IPS-NIHi11 (cell line): ENCODE data around the gene SLC2A4RG.
A peak's percentile ranks its signal among the peaks of the same experiment; 100 is the strongest.

ENCODE experiments used
- DNase-seq: peaks from one replicate; pipeline ENCODE4 v3.0.0; 2012; ENCODE audit warnings: mixed read lengths, low spot score

SLC2A4RG gene

DNA sequence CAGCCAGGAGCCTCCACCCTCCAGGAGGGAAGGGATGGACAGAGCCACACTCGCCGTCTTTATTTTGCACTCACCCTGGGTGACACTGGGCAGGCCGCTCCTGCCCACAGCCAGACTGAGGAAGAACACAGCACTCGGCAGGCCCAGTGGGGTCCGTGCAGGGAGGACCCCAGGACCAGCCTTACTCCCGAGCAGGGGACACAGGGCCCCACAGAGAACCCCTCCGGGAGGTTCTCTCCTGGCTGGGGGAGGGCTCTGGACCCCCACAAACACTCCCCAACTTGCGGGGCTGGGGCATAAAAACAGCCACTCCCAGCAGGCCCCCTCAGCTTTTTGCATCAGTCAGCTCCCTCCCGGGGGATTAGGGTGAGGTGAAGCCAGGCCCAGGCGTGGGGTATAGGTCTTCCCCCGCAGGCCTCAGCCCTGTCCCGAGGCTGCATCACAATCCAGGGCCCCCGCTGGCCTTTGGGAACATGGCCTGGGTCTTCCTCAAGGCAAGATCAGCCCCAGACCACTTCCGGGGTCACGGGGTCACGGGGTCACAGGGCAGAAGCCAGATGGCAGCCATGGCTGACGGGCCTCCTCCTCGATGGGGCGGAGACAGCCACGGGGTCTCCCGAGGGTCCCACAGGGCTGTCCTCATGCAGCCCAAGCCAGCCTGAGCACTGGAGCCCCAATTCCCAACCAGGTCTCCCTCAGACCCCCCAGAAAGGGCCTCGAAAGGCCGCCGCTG is 39.9 kb upstream of the SLC2A4RG start:
- DNase-seq: peak; percentile 21

DNA sequence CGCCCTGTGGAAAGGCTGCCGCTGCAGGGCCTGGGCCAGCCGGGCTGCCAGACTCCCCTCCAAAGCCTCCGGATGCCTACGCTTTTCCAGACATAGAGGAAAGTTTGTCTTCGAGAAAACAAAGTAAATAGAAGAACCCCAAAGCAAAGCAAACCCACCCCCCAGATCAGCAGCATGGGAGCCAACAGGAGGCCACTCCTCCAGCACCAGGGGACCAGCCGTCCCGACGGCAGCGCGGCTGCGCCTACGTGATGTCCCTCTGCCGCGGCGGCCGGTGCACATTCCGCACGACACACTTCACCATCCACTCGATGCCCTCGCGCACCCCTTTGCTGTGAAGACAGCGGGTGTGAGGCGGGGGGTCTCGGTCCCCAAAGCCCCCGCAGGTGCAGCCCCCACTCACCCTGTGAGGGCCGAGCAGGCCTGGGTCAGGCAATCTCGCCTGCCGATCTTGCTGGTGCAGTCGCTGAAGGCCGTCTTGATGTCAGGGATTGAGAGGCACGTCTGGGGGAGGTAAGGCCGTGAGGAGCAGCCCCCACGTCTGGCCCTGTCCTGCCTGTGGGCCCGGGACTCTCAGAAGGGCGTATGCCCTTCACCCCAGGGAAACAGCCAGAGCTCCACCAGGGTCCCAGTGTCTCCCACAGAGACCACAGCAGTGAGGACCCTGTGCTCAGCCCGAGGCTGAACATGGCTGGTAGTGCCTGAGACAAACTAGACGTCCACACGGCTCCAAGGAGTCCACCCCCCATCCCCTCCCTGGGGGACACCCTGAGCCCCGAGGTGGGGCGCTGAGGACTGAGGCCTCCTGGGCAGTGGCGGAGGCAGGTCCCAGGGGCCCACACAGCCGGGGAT is 39.2 kb upstream of the SLC2A4RG start:
- no peak for DNase-seq

DNA sequence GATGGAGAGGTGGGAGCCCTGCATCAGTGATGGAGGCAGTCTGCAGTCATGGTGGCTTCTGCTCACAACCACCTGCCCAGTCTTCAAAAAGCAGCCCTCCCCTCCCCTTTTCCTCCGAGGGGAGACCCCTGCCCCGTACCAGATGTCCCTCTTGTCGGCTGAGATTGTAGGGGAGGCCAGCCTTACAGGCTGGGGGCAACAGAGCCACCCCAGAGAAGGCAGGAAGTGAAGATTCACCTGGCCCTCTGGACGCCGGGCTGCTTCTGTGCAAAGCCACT is 38.6 kb upstream of the SLC2A4RG start:
- no peak for DNase-seq

DNA sequence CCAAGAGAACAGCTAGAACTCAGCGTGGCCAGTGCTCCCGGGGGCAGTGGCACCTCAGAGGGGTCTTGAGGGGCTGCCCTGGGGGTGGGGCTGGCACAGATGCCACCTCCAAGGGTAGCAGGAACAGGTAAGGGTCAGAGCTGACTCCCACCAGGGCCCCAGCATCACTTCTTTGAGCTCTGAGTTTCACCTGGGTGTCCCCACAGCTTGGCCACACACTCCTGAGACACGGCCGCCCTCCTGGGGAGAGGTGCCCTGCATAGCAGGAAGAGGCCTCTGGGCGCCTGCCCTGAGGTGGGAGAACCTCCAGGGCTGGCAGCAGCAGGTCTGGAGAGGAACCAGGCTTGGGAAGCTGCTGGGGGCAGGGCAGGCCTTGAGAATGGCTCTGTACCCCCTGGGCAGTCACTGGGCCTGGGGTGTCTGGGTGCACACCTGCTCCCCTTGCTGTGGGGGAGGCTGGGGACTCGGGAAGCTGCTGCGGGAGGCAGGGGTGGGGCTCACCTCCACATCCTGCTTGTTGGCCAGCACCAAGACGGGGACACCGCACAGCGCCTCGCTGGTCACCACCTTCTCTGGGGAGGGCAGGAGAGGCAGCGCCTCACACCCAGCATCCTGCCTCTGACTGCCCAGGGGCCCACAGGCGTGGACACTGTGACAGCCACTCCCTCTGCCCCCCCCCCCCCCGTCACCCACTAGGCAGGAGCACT is 38.1 kb upstream of the SLC2A4RG start:
- DNase-seq: peak; percentile 2

DNA sequence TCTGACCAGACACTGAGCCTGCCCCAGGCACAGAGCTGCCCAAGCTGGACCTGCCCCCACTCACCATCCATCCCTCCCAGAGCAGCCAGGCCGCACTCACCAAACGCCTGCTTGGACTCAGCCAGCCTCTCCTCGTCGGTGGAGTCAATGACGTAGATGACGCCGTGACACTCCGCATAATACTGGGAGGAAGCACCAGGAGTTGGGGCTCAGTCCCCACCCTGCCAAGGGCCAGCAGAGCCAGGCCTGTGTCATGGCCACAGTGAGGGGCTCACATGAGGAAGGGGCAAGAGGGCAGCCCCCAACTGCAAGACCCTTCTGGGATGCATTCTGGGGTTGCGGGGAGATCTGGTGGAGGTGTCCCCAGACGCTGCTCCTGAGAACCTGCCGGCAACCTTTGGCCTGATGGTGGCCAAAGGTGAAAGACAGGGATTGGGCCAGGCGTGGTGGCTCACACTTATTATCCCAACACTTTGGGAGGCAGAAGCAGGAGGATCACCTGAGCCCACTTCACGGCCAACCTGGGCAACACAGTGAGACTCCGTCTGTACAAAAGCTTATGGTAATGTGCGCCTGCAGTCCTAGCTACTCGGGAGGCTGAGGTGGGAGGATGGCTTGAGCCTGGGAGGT is 37.4 kb upstream of the SLC2A4RG start:
- peak; percentile 2 for DNase-seq

DNA sequence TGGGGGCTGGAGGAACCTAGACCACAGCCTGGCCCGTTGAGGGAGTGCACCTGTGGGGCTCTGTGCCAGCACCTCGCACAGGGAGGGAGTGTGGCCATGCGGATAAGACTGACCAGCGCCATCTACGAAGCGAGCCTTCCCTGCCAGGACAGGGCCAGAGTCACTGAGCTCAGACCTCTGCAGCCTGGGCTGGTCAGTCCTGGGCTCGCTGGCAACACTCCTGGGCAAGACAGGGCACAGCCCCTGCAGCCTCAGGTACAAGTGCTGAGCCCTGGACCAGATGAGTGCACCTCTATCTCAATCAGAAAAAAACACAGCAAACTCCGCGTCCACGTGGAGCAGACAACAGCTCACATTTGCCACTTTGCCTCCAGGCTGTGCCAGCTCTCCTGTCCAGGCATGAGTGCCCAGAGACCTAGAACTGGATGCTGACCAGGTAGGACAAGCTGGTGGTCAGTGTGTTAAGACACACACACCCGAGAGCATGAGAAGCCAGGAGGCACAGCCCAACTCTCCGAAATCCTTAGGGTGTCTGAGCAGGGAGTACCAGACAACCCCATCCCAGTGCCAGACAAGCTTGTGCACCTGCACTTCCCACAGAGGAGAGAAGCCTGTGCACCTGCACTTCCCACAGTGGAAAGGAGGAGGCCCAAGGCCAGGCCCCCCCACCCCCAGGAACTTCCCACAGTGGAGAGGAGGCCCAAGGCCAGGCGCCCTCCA is 36.7 kb upstream of the SLC2A4RG start:
- peak; percentile 3 for DNase-seq

DNA sequence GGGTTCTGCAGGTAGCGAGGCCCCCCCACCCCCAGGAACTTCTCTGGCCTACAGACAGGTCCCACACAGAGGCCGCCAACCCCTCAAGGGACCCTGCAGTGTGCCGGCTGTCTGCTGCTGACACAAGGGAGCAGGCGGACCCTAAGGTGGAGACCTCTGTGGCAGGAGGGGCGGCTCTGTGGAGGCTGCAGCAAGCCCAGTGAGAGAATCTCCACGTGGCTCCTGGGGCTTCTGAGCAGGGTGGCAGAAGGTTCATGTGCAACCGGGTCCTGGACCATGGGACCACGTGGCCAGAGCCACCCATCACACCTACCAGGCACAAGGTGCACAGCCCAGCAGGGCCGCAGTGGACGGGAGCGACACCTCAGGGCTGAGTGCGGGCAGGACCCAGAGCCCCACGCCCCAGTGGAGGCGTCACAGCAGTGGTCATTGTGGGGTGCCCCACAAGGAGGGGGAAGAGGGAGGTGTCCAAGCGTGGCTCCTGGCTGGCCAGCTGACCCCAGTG is 36.1 kb upstream of the SLC2A4RG start:
- peak; percentile 2 for DNase-seq

DNA sequence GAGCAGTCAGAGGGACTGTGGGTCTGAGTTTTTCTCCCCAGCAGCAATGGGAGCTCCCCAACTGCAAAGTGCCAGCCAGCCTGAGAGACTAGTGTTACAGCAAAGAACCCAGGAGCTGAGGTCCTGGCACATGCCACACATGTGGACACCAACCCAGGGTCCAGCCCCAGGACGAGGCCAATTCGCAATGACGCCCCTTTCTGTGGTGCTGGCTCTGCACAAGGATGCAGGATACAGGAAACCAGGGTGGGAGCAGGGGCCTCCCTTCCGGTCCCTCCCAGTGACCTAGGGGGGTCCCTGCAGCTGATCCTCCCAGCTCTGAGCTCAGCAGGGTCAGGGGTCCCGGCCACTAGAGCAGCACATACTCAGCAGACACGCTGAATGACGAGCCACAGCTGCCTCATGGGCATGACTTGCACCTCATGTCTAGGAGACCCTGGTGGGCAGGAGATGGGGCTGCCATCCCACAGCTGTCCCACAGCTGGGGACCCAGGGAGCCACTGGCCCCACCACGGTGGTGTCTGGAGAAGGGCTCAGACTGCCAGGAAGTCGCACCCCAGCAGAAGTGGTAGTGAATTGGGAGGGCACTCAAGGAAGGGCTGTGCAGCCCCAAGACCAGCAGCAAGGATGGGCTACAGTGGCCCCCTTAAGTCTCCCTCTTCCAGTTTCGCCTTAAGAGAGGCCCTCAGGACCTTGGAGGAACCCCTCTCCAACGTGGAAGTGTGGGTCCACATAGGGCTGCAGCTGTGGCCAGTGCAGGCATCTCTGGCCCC is 35.4 kb upstream of the SLC2A4RG start:
- DNase-seq: no peak

DNA sequence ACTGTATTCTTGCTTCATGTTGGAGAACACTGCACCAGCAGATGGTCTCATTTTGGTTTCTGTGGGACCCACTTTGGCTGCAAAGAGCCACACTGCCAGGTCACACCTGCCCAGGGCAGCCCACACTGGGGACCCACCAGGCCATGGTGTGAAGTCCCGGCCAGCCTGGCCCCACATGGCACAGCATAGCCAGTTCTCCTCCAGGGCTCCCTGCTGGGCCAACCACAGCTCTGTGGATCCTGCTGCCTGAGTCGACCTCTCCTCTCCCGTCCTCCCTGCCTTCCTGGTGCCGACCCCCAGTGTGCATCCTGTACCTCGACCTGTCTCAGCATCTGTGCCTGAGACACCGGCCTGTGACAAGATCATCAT is 34.8 kb upstream of the SLC2A4RG start:
- DNase-seq: no peak

DNA sequence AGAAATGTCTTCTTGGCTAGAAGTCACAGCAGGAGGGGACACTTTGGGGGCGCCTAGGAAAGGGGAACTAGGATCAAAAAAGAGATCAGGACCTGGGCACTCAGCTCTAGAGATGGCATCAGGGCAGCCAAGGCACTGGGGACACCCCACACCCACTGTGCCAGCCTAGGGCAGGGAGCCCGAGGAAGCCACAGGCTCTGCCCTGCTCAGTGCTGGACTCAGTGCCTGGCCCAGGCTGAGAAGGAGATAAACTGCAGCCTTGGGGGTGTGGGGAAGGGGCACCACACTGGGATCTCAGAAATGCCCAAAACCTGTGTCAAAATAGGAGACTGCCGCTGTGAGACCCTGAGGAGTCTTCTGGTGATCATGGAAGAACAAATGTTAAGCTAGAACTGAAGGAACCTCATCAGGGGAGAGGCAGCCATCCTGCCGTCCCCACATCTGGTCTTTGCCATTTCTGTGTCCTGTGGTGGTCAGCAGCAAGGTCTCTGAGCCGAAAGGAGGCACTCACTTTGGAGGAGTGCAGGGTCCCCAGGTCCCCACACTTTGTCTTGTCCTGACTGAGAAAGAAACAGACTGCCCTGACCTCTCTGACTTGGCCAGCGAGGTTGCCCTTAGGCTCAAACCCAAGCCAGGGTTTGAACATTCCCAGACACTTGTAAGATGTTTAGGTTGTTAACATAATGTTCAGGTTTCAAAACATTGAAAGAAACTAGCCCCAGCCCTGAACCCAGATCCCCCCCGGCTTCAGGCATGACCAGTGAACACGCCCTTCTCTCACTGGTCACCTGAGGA is 34.1 kb upstream of the SLC2A4RG start:
- DNase-seq: no peak

DNA sequence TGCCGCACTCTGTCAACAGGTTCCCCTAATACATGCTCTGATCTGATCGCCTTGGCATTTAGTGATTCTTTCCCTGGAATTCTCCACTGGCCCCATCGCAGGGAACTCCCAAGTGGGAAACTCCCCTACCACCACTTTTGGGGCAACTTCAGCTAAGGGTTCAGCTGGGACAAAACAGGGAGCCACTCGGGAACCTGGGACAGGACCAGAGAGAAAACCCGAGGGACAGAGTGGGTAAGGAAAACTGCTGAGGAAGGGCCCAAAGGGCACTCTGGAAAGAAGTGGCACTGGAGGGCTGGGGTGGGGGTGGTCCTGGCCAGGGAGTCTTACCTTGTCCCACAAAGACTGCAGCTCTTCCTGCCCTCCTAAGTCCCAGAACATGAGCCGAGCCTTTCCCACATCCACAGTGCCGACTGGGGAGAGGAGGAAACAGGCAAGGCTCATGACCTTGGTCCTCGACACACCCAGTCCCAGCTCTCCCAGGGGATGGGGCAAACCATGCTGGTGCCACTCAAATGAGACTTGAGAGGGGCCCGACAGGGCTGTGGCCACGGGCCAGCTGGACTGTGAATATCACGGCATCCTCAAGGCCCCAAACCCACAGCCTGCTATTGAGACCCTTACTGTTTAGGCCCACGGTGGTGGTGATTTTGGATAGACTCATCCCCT is 33.4 kb upstream of the SLC2A4RG start:
- no peak for DNase-seq

DNA sequence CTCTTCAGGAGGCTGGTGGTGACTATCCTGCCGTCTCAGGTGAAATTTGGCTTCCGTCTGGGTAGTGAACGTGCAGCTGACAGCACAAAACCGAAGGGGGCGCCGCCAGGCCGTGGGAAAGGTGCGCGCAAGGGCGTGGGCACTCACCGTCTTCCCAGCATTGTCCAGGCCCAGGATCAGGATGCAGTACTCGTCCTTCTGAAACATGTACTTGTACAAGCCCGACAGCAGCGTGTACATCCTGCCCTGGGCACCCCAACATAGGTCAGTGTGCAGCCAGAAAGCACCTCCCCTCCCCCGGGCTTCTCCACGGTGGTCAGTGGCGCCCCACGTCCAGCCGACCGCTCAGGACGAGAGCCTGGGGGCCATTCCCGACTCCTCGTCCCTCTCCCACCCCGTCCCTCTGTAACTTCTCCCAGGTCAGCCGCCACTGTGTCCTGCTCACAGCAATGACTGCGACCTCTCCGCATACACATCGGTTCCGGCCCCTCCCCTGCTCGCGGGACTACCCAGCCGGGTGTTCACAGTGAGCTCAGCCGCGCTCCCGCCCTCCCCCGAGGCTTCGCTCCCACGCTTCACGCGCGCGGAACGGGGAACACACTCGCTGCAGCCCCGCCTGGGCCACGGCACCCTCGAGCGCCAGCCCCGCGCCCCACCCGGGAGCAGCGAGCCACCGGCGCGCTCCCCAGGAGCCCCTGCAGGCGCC is 32.6 kb upstream of the SLC2A4RG start:
- peak; percentile 49 for DNase-seq

DNA sequence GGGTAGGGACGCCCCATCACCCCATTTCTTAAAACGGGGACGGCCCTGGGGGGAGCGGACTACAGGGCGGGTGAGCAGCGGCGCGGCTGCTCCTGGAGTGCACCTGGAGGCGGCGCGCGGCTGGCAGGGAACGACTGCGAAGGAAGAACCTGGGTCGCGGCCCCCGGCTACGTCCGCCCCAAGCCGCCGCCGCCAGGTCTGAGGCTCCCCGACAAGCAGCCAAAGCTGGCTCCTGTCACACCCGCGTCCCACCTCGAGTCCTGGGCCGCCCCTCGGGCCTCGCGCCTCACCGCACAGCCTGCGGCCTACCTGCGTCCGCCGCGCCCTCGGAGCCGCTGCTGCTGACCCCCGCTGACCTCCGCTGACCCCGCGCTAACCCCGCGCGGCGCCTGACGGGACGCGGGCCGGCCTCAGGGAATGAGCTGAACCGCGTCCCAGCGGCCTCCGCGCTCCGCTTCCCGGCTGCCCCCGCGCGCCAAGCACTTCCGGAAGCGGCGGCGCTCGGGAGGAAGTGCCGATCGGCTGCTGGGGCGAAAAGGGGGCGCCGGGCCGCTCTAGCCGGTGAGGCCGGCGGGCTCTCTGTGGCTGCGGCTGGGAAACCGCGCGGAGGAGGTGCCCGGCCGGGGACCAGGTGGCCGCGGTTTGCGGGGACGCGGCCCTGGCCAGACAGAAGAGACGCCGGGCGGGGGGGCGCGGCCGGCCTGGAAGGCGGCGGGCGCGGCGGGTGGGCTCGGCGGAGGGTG is 31.8 kb upstream of the SLC2A4RG start, which contains the start of the genes ARFRP1 and ZGPAT:
Gene ARFRP1, minus strand, starts transcription at position 419 of the 743 bp plus-strand sequence. CDS start 885 bp downstream, outside the sequence.
Gene ZGPAT, plus strand, starts transcription at position 482 of the 743 bp plus-strand sequence. CDS start 542 bp downstream, outside the sequence.
- DNase-seq: peak; percentile 98

DNA sequence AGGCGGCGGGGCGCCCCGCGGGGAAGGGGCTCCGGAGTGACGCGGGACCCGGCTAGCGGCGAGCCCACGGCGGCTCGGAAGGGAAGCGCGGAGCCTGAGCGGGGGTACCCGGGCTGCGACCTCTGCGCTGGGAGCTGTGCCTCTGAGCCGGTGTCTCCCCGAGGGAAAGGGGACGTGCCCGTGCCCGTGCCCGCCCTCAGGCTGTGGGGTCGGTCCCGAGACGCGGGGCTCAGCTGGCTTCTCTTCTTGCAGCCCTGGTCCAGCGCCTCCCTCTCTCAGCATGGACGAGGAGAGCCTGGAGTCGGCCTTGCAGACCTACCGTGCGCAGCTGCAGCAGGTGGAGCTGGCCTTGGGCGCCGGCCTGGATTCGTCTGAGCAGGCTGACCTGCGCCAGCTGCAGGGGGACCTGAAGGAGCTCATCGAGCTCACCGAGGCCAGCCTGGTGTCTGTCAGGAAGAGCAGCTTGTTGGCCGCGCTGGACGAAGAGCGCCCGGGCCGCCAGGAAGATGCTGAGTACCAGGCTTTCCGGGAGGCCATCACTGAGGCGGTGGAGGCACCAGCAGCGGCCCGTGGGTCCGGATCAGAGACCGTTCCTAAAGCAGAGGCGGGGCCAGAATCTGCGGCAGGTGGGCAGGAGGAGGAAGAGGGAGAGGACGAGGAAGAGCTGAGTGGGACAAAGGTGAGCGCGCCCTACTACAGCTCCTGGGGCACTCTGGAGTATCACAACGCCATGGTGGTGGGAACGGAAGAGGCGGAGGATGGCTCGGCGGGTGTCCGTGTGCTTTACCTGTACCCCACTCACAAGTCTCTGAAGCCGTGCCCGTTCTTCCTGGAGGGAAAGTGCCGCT is 31.1 kb upstream of the SLC2A4RG start:
- DNase-seq: no peak

DNA sequence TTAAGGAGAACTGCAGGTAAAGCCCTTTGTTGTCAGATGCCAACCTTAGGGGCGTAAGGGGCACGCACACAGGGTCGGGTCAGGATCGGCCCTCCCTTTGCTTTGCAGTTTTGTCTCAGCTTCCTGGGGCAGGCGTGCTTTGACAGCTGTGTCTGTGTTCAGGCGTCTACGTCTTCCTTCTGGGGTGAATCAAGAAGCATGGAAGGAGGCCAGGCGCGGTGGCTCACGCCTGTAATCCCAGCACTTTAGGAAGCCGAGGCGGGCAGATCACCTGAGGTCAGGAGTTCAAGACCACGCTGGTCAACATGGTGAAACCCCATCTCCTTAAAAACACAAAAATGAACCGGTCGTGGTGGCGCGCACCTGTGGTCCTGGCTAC is 30.4 kb upstream of the SLC2A4RG start:
- DNase-seq: no peak

DNA sequence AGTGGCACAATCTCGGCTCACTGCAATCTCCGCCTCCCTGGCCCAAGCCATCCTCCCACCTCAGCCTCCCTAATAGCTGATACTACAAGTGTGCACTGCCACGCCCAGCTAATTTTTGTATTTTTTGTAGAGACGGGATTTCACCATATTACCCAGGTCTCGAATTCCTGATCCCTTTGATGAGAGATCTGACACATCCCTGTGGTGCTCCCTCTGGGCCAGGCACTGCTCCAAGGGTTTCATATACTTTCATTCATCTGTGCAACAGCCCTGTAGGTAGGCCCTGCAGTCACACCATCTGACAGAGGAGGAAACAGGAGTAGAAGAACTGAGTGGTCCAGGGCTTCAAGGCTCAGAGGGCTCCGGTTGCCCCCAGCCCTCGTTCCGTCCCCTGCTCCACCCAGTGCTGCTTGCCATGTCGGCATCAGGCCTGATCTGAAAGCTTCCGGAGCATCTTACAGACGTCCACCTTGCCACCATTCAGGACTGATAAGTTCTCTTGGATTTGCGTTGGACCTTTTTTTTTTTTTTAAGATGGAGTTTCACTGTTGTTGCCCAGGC is 28.4 kb upstream of the SLC2A4RG start:
- no peak for DNase-seq

DNA sequence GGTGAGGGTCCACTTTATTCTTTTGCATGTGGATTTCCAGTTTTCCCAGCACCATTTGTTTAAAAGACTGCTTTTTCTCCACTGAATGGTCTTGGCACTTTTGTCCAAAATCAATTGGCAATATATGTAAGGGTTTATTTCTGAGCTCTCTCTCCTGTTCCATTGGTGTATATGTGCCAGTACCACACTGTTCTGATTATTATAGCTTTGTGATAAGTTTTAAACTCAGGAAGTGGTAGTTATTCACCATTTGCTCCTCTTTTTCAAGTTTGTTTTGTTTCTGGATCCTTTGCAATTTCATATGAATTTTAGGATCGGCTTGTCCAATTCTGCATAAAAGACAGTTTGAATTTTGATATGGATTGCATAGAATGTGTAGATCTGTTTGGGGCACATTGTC is 27.4 kb upstream of the SLC2A4RG start:
- DNase-seq: no peak
